SK-N-SH treated with all-trans-retinoic acid at 6 μM for 48 hours (cell line): ENCODE data around the gene ENHO.

Source experiments
- ATAC-seq: fragments of 200-7000 bp; cut with Tn5 transposase; 3 replicates; pipeline ENCODE4 v1.9.1; 2020; ENCODE audit warnings: mild to moderate bottlenecking, moderate library complexity
- ARNTL ChIP-seq: fragments of 450-650 bp; formaldehyde crosslinking; IDR thresholded peaks from 2 replicates; pipeline ENCODE4 v1.5.0; 2020; ENCODE audit warnings: low read depth, mild to moderate bottlenecking, moderate library complexity, borderline replicate concordance
- CSDC2 ChIP-seq: fragments of 250-450 bp; sonication (Bioruptor Pico); IDR thresholded peaks from 2 replicates; pipeline ENCODE4 v1.5.0; 2020; ENCODE audit warnings: mild to moderate bottlenecking, moderate library complexity
- GLIS3 ChIP-seq: fragments of 250-450 bp; sonication (Bioruptor Pico); IDR thresholded peaks from 2 replicates; pipeline ENCODE4 v1.5.0; 2020; ENCODE audit warnings: mild to moderate bottlenecking, moderate library complexity
- ISL1 ChIP-seq: fragments of 250-450 bp; sonication (Bioruptor Pico); IDR thresholded peaks from 2 replicates; pipeline ENCODE4 v2.1.2; 2022; ENCODE audit warnings: mild to moderate bottlenecking, moderate library complexity
- OSR1 ChIP-seq: fragments of 250-450 bp; sonication (Bioruptor Pico); IDR thresholded peaks from 2 replicates; pipeline ENCODE4 v1.8.0; 2022; ENCODE audit warnings: moderate library complexity, mild to moderate bottlenecking, inconsistent platforms
- PATZ1 ChIP-seq: fragments of 250-450 bp; sonication (Bioruptor Pico); IDR thresholded peaks from 2 replicates; pipeline ENCODE4 v1.8.0; 2020; ENCODE audit warnings: mild to moderate bottlenecking, moderate library complexity, borderline replicate concordance
- RARB ChIP-seq: fragments of 250-450 bp; sonication (Bioruptor Pico); IDR thresholded peaks from 2 replicates; pipeline ENCODE4 v1.8.0; 2021; ENCODE audit warnings: mild to moderate bottlenecking, moderate library complexity
- SNAI2 ChIP-seq: fragments of 250-450 bp; sonication (Bioruptor Pico); IDR thresholded peaks from 2 replicates; pipeline ENCODE4 v1.5.0; 2020; ENCODE audit warnings: mild to moderate bottlenecking, moderate library complexity
- TCF4 ChIP-seq: fragments of 250-450 bp; sonication (Bioruptor Pico); IDR thresholded peaks from 2 replicates; pipeline ENCODE4 v1.8.0; 2021; ENCODE audit warnings: mild to moderate bottlenecking, moderate library complexity, borderline replicate concordance
- TOX ChIP-seq: fragments of 250-450 bp; sonication (Bioruptor Pico); IDR thresholded peaks from 2 replicates; pipeline ENCODE4 v1.8.0; 2021; ENCODE audit warnings: mild to moderate bottlenecking, moderate library complexity, borderline replicate concordance
- TSHZ2 ChIP-seq: fragments of 250-450 bp; sonication (Bioruptor Pico); IDR thresholded peaks from 2 replicates; pipeline ENCODE4 v1.5.0; 2020; ENCODE audit warnings: mild to moderate bottlenecking, moderate library complexity
- ZC3H10 ChIP-seq: fragments of 250-450 bp; sonication (Bioruptor Pico); IDR thresholded peaks from 2 replicates; pipeline ENCODE4 v1.5.1; 2021; ENCODE audit warnings: mild to moderate bottlenecking, moderate library complexity
- ZFP3 ChIP-seq: fragments of 250-450 bp; sonication (Bioruptor Pico); IDR thresholded peaks from 2 replicates; pipeline ENCODE4 v1.5.0; 2020; ENCODE audit warnings: mild to moderate bottlenecking, moderate library complexity
- ZFP30 ChIP-seq: fragments of 450-650 bp; formaldehyde crosslinking; IDR thresholded peaks from 2 replicates; pipeline ENCODE4 v1.5.0; 2022; ENCODE audit warnings: mild to moderate bottlenecking, moderate library complexity
- ZNF70 ChIP-seq: fragments of 450-650 bp; formaldehyde crosslinking; IDR thresholded peaks from 2 replicates; pipeline ENCODE4 v1.5.0; 2020; ENCODE audit warnings: mild to moderate bottlenecking, moderate library complexity
- ZNF8 ChIP-seq: fragments of 450-650 bp; formaldehyde crosslinking; IDR thresholded peaks from 2 replicates; pipeline ENCODE4 v1.5.0; 2020; ENCODE audit warnings: mild to moderate bottlenecking, moderate library complexity
- TF ChIP-seq, protein P1 (sequence below): fragments of 250-450 bp; sonication (Bioruptor Pico); IDR thresholded peaks from 2 replicates; pipeline ENCODE4 v1.5.1; 2020; ENCODE audit warnings: low read depth, mild to moderate bottlenecking, moderate library complexity
- TF ChIP-seq, protein P2 (sequence below): fragments of 250-450 bp; sonication (Bioruptor Pico); IDR thresholded peaks from 2 replicates; pipeline ENCODE4 v1.8.0; 2021; ENCODE audit warnings: low read depth, mild to moderate bottlenecking, moderate library complexity, borderline replicate concordance
- TF ChIP-seq, protein P3 (sequence below): fragments of 250-450 bp; sonication (Bioruptor Pico); IDR thresholded peaks from 2 replicates; pipeline ENCODE4 v1.5.1; 2021; ENCODE audit warnings: mild to moderate bottlenecking, moderate library complexity

The ENHO gene

DNA sequence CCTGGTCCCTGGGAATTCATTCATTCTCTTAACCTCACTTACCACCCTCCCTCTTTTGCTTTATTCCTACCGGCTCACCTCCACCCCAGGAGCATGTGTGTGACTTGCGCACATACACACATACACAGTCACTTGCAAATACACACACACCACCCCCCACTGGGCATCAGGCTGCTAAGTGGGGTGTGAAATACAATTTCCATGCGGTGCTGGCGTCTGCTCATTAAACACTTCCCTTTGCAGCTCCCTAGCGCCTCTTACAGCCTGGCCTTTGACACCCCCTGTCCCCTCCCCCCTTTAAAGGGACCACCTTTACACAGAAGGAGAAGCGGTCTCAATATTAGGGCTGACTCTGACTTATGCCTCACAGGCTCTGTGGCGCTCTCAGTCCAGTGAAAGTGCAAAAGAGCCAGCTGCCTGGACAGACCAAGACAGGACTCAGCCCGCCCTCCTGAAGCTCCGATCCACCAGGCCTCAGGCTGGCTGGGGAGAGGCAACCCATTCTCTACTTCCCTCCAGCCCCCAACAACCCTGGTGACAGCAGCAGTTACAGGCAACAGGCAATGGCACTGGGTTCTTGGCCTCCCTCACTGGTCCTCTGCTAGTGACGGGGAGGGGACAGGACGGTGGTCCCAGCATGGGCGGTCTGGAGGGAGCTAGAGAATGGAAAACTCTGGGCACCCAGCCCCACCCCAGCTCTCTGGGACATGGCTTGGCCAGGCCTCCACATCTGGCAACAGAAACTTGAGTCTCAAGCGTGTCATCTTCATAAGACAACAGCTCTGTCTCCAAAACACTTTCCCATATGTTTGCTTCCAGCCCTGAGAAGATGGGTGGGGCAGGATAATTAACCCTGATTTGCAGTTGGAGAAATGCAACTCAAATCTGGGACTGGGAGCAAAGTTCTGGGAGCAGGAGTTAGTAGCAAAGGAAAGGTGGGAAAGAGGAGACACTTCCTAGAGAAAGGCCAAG, 12.0 kb downstream of the ENHO start:
- no peak for ATAC-seq
- TF ChIP-seq ZFP30, result no peak
- no peak for TF ChIP-seq ARNTL (CRISPR knock-in tag)
- no peak for TF ChIP-seq PATZ1
- TF ChIP-seq SNAI2 (CRISPR knock-in tag), result no peak
- TF ChIP-seq, protein P1, sequence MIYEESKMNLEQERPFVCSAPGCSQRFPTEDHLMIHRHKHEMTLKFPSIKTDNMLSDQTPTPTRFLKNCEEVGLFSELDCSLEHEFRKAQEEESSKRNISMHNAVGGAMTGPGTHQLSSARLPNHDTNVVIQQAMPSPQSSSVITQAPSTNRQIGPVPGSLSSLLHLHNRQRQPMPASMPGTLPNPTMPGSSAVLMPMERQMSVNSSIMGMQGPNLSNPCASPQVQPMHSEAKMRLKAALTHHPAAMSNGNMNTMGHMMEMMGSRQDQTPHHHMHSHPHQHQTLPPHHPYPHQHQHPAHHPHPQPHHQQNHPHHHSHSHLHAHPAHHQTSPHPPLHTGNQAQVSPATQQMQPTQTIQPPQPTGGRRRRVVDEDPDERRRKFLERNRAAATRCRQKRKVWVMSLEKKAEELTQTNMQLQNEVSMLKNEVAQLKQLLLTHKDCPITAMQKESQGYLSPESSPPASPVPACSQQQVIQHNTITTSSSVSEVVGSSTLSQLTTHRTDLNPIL, result no peak
- no peak for TF ChIP-seq ZC3H10 (CRISPR knock-in tag)
- no peak for TF ChIP-seq ZNF8

DNA sequence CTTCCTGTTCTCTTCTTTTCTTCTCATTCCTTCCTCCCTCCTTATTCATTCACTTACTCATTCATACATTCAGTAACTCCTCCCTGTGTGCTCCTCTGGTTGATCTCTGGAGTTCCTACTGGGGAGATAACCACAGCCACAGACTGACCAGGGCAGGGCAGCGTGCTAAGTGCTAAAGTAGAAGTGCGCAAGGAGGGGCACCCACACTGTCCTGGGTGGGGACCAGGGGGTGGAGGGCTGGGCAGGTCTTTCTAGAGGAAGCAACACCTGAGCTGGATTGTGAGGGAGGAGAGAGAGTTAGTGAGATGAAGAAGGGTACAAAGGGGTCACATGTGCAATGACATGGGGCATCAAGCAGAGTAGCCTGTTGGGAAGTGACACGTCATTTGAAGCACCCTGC, 13.8 kb downstream of the ENHO start:
- TF ChIP-seq CSDC2 (CRISPR knock-in tag), result no peak
- no peak for TF ChIP-seq ZNF70 (CRISPR knock-in tag)
- TF ChIP-seq, protein P2, sequence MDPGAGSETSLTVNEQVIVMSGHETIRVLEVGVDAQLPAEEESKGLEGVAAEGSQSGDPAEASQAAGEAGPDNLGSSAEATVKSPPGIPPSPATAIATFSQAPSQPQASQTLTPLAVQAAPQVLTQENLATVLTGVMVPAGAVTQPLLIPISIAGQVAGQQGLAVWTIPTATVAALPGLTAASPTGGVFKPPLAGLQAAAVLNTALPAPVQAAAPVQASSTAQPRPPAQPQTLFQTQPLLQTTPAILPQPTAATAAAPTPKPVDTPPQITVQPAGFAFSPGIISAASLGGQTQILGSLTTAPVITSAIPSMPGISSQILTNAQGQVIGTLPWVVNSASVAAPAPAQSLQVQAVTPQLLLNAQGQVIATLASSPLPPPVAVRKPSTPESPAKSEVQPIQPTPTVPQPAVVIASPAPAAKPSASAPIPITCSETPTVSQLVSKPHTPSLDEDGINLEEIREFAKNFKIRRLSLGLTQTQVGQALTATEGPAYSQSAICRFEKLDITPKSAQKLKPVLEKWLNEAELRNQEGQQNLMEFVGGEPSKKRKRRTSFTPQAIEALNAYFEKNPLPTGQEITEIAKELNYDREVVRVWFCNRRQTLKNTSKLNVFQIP, result no peak
- no peak for TF ChIP-seq ZFP30
- TF ChIP-seq, protein P3, sequence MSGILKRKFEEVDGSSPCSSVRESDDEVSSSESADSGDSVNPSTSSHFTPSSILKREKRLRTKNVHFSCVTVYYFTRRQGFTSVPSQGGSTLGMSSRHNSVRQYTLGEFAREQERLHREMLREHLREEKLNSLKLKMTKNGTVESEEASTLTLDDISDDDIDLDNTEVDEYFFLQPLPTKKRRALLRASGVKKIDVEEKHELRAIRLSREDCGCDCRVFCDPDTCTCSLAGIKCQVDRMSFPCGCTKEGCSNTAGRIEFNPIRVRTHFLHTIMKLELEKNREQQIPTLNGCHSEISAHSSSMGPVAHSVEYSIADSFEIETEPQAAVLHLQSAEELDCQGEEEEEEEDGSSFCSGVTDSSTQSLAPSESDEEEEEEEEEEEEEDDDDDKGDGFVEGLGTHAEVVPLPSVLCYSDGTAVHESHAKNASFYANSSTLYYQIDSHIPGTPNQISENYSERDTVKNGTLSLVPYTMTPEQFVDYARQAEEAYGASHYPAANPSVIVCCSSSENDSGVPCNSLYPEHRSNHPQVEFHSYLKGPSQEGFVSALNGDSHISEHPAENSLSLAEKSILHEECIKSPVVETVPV (CRISPR knock-in tag), result no peak
- TF ChIP-seq TSHZ2 (CRISPR knock-in tag), result no peak
- no peak for TF ChIP-seq GLIS3 (CRISPR knock-in tag)
- no peak for TF ChIP-seq TOX (CRISPR knock-in tag)
- no peak for TF ChIP-seq SNAI2 (CRISPR knock-in tag)
- no peak for TF ChIP-seq RARB
- no peak for TF ChIP-seq OSR1 (CRISPR knock-in tag)
- no peak for TF ChIP-seq ISL1 (CRISPR knock-in tag)
- no peak for TF ChIP-seq ARNTL (CRISPR knock-in tag)
- no peak for TF ChIP-seq ZFP3 (CRISPR knock-in tag)
- TF ChIP-seq, protein P1, result no peak
- no peak for TF ChIP-seq ZC3H10 (CRISPR knock-in tag)
- no peak for TF ChIP-seq ZNF8
- TF ChIP-seq PATZ1, result no peak
- no peak for TF ChIP-seq TCF4 (CRISPR knock-in tag)
- ATAC-seq, result no peak
